GM12878 (cell line): ENCODE data around the gene MYPN. TPM values are rescaled to one million over a fixed set of nuclear protein-coding genes. Genes with fewer than 3 reads are reported as not detected.

Source experiments
- ATAC-seq: fragments of 200-7000 bp; cut with Tn5 transposase; 3 replicates; pipeline ENCODE4 v1.9.1; 2020; ENCODE audit warnings: mild to moderate bottlenecking, moderate library complexity
- BruUV-seq: library from RNA; stranded (reverse); fragments of 400-500 nt; replicated peaks from 2 replicates; lab custom pipeline; 2021; lab: Mats Ljungman, UMichigan
- CTCF ChIA-PET: fragments of 300-600 bp; sonication (Branson Sonifier 250); formaldehyde crosslinking; extraction: SDS; loops from one replicate; lab custom pipeline; 2021; ENCODE audit warnings: inconsistent platforms; lab: Yijun Ruan, JAX
- POLR2A ChIA-PET: fragments of 350-600 bp; formaldehyde crosslinking; extraction: SDS; loops from one replicate; lab custom pipeline; 2021; ENCODE audit warnings: inconsistent platforms; lab: Charles Lee
- RAD21 ChIA-PET: fragments of 300-600 bp; sonication (Branson Sonifier 250); formaldehyde crosslinking; loops from one replicate; lab custom pipeline; 2023; ENCODE audit warnings: antibody characterized with exemption; ENCODE audit not compliant: unreplicated experiment; lab: Charles Lee
- SMC1A ChIA-PET: fragments of 300-600 bp; sonication (Branson Sonifier 250); formaldehyde crosslinking; loops from one replicate; lab custom pipeline; 2023; ENCODE audit not compliant: unreplicated experiment, uncharacterized antibody; lab: Charles Lee
- DNase-seq: peaks from one replicate; pipeline ENCODE4 v3.0.0-alpha.2; 2011; ENCODE audit warnings: low read depth, low spot score
- FAIRE-seq: peaks from 3 replicates; lab custom pipeline; 2011; peaks lifted over from hg19 to GRCh38; lab: Jason Lieb, UNC
- H2AFZ ChIP-seq: 2 replicates; pipeline ENCODE4 v1.6.0; 2011; ENCODE audit warnings: low read depth, low read length, control low read depth; ENCODE audit not compliant: control insufficient read depth
- H3K27ac ChIP-seq: 2 replicates; pipeline ENCODE4 v1.5.1; 2011; ENCODE audit warnings: control low read depth; ENCODE audit not compliant: control insufficient read depth, insufficient read depth
- H3K27me3 ChIP-seq, 2 experiments: replicated peaks in 1 of 2; 2 replicates each; pipeline versions ENCODE4 v1.6.0 to v1.6.1; 2011; ENCODE audit warnings: low read length in 1 of 2; ENCODE audit not compliant: control insufficient read depth in 2 of 2, insufficient read depth in 2 of 2
- H3K36me3 ChIP-seq, 2 experiments: 2 replicates each; pipeline ENCODE4 v1.5.1; 2011; ENCODE audit warnings: low read length in 1 of 2; ENCODE audit not compliant: control insufficient read depth in 2 of 2, insufficient read depth in 2 of 2
- H3K4me1 ChIP-seq: 2 replicates; pipeline ENCODE4 v1.6.1; 2011; ENCODE audit warnings: mild to moderate bottlenecking, low read length, moderate library complexity, mixed read lengths; ENCODE audit not compliant: control insufficient read depth, insufficient read depth
- H3K4me2 ChIP-seq: 2 replicates; pipeline ENCODE4 v1.6.0; 2011; ENCODE audit warnings: control low read depth; ENCODE audit not compliant: control insufficient read depth, insufficient read depth
- H3K4me3 ChIP-seq: fragments of 200-600 bp; sonication (generic); 2 replicates; pipeline ENCODE4 v1.5.1; 2016
- H3K79me2 ChIP-seq: 2 replicates; pipeline ENCODE4 v1.6.0; 2011; ENCODE audit warnings: low read length; ENCODE audit not compliant: control insufficient read depth, insufficient read depth
- H3K9ac ChIP-seq: 2 replicates; pipeline ENCODE4 v1.8.0; 2011; ENCODE audit warnings: low read length, control low read depth, mixed read lengths; ENCODE audit not compliant: control insufficient read depth, insufficient read depth
- H3K9me3 ChIP-seq: replicated peaks from 3 replicates; pipeline ENCODE4 v1.5.1; 2011; ENCODE audit warnings: mild to moderate bottlenecking, low read length; ENCODE audit not compliant: control insufficient read depth, insufficient read depth
- H4K20me1 ChIP-seq: 2 replicates; pipeline ENCODE4 v1.6.0; 2011; ENCODE audit not compliant: control insufficient read depth, insufficient read depth
- ASH2L ChIP-seq: fragments of 300-600, 200-600 bp; sonication (generic); IDR thresholded peaks from 2 replicates; pipeline ENCODE4 v1.6.1; 2017; ENCODE audit warnings: low read depth, mild to moderate bottlenecking, borderline replicate concordance
- ATF7 ChIP-seq: fragments of 450-650 bp; IDR thresholded peaks from 2 replicates; pipeline ENCODE4 v1.6.1; 2016; ENCODE audit warnings: low read depth, mild to moderate bottlenecking
- BCL11A ChIP-seq: IDR thresholded peaks from 2 replicates; pipeline ENCODE4 v1.6.1; 2011; ENCODE audit warnings: low read depth, low read length
- EGR1 ChIP-seq, 2 experiments: IDR thresholded peaks; 1 replicate in 1 of 2; 2 replicates in 1 of 2; pipeline ENCODE4 v1.6.1; 2011 to 2012; ENCODE audit warnings: low read depth in 2 of 2, low read length in 2 of 2, borderline replicate concordance in 1 of 2, mild to moderate bottlenecking in 1 of 2, moderate library complexity in 1 of 2
- FOS ChIP-seq: IDR thresholded peaks from 3 replicates; pipeline ENCODE4 v1.6.1; 2011; ENCODE audit warnings: borderline replicate concordance; ENCODE audit not compliant: insufficient read length; ENCODE audit errors: extremely low read depth
- FOXM1 ChIP-seq: IDR thresholded peaks from 2 replicates; pipeline ENCODE4 v1.6.1; 2012; ENCODE audit warnings: low read depth, mild to moderate bottlenecking, inconsistent platforms, low read length, moderate library complexity
- MEF2B ChIP-seq: fragments of 450-650 bp; IDR thresholded peaks from 2 replicates; pipeline ENCODE4 v1.6.1; 2018; ENCODE audit warnings: mild to moderate bottlenecking, moderate library complexity; ENCODE audit not compliant: partially characterized antibody, poor library complexity, severe bottlenecking
- MYB ChIP-seq: fragments of 150-350 bp; IDR thresholded peaks from 2 replicates; pipeline ENCODE4 v1.6.1; 2014; ENCODE audit warnings: mild to moderate bottlenecking, low read depth, low read length, borderline replicate concordance
- NRF1 ChIP-seq: conservative IDR thresholded peaks from 2 replicates; pipeline ENCODE4 v1.6.1; 2011; ENCODE audit warnings: mild to moderate bottlenecking, low read depth, low read length, improper control_type of control experiment
- POLR2AphosphoS2 ChIP-seq: IDR thresholded peaks from 2 replicates; pipeline ENCODE4 v1.6.1; 2011; ENCODE audit warnings: low read depth, mild to moderate bottlenecking, low read length, improper control_type of control experiment, moderate library complexity
- RELB ChIP-seq: fragments of 450-650 bp; IDR thresholded peaks from 2 replicates; pipeline ENCODE4 v1.6.1; 2017; ENCODE audit warnings: low read depth, mild to moderate bottlenecking, moderate library complexity
- SKIL ChIP-seq: fragments of 450-650 bp; IDR thresholded peaks from 2 replicates; pipeline ENCODE4 v1.6.1; 2017; ENCODE audit warnings: mild to moderate bottlenecking, low read depth, inconsistent platforms; ENCODE audit not compliant: poor library complexity, severe bottlenecking
- SMAD5 ChIP-seq: IDR thresholded peaks from 2 replicates; pipeline ENCODE4 v1.6.1; 2016; ENCODE audit warnings: antibody characterized with exemption, low read depth
- SPI1 ChIP-seq: IDR thresholded peaks from 2 replicates; pipeline ENCODE4 v1.6.1; 2011; ENCODE audit warnings: low read depth, mild to moderate bottlenecking, low read length, moderate library complexity, borderline replicate concordance; ENCODE audit not compliant: insufficient read depth
- SREBF2 ChIP-seq: IDR thresholded peaks from 2 replicates; pipeline ENCODE4 v1.6.1; 2012; ENCODE audit warnings: mild to moderate bottlenecking, low read length
- ZBED1 ChIP-seq: IDR thresholded peaks from 2 replicates; pipeline ENCODE4 v1.6.1; 2016; ENCODE audit warnings: borderline replicate concordance
- ZNF274 ChIP-seq: IDR thresholded peaks from one replicate; pipeline ENCODE4 v1.8.0; 2011; ENCODE audit not compliant: insufficient read length, insufficient read depth
- WGBS: methylation state at CpG from one replicate; pipeline ENCODE4 v1.1.6; 2016; ENCODE audit warnings: low lambda C conversion rate; ENCODE audit not compliant: insufficient replicate concordance, insufficient coverage; ENCODE audit errors: missing lambda C conversion rate; 5-methylcytosine and 5-hydroxymethylcytosine counted together
- in situ Hi-C: fragments of 300-500 bp; cut with MboI; formaldehyde crosslinking; loops from 9 replicates; pipeline ENCODE4 v1.14.3; 2018; ENCODE audit warnings: mixed read lengths
- intact Hi-C: fragments of 100-400 bp; cut with micrococcal nuclease; formaldehyde crosslinking; loops from one replicate; pipeline ENCODE4 v1.14.2; 2022; ENCODE audit not compliant: unreplicated experiment
- polyA plus RNA-seq, 11 experiments: library from polyadenylated mRNA; depleted of rRNA in 4 of 11; unstranded in 6 of 11; stranded (reverse) in 5 of 11; fragments of >200 nt; fragmentation: Nextera tagmentation in 4 of 11; fragmentation: Illumina TruSeq in 1 of 11; extraction: Ambion mirVana in 4 of 11; extraction: Trizol in 1 of 11; gene quantifications; 1 replicate in 1 of 11; 2 replicates in 10 of 11; pipeline versions ENCODE4 v1.2.1 to v1.2.3, GENCODE V29; 2011 to 2016; ENCODE audit warnings: inconsistent platforms in 2 of 11, missing spikeins in 2 of 11, low read depth in 1 of 11
- total RNA-seq, 4 experiments: library from RNA; depleted of rRNA in 3 of 4; stranded (reverse); fragments of >200 nt in 3 of 4; fragmentation: Illumina TruSeq in 1 of 4; extraction: Trizol in 1 of 4; gene quantifications; 2 replicates each; pipeline versions ENCODE4 v1.2.1 to v1.2.3, GENCODE V29; 2013 to 2021
- TF ChIP-seq, protein P1 (sequence below): fragments of 450-650 bp; formaldehyde crosslinking; IDR thresholded peaks from 2 replicates; pipeline ENCODE4 v1.5.0; 2022; ENCODE audit warnings: mild to moderate bottlenecking, missing genetic modification characterization

The MYPN gene
- total and polyA plus RNA-seq, 10 of the 15 experiments (the other 5 are each of a cell fraction or from before 2014, with no cell fraction given), result 0.01 to 0.02 TPM; not detected in 8

DNA sequence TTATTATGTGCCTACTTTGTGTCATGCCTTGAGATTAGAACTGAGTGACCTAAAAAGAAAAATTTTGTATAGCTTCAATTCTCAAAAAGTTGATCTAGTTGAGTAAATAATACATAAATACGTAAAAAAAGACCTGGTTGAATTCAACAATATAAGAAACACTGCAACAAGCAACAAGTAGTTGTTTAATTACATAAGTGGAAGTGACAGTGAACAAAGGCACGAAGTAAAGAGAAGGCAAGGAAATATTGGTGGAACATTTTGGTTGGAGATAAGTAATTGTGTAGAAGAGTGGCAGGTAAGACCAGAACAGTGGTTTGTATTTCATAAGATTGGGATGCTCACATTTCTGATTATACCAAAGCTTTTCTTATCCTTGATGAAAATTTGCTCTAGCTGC is 8.2 kb upstream of the MYPN start:
- ChIA-PET CTCF (interaction anchor here (0.9 to 3.5 kb wide), 3 partner anchors 9 to 112 kb away, joined by 3 to 18 read pairs (median 8); no protein-coding TSS in a partner anchor), SMC1A (interaction anchor here (1.0 to 2.1 kb wide), 6 partner anchors 9 to 199 kb away, joined by 3 to 6 read pairs (median 4); partner anchors contain the start of gene MYPN)
- no peaks in the 10 kb centered on the region for H3K36me3 ChIP-seq
- no peak overlapping the region for H2AFZ ChIP-seq
- BruUV-seq, result no TSS peak
- H4K20me1 ChIP-seq, result no peaks in the 10 kb centered on the region
- H3K4me3 ChIP-seq, result no peak overlapping the region
- no peak overlapping the region for H3K4me2 ChIP-seq
- ATAC-seq (no peak), FAIRE-seq (no peak)
- no peaks in the 10 kb centered on the region for H3K9me3 ChIP-seq
- H3K79me2 ChIP-seq, result no peaks in the 10 kb centered on the region
- no peak overlapping the region for H3K27ac ChIP-seq
- TF ChIP-seq RELB, result no peak
- no peak for TF ChIP-seq BCL11A
- TF ChIP-seq POLR2AphosphoS2, result no peak
- TF ChIP-seq SKIL, result no peak
- no peak for TF ChIP-seq ZNF274
- TF ChIP-seq MEF2B, result no peak
- TF ChIP-seq SPI1, result no peak
- TF ChIP-seq, protein P1, sequence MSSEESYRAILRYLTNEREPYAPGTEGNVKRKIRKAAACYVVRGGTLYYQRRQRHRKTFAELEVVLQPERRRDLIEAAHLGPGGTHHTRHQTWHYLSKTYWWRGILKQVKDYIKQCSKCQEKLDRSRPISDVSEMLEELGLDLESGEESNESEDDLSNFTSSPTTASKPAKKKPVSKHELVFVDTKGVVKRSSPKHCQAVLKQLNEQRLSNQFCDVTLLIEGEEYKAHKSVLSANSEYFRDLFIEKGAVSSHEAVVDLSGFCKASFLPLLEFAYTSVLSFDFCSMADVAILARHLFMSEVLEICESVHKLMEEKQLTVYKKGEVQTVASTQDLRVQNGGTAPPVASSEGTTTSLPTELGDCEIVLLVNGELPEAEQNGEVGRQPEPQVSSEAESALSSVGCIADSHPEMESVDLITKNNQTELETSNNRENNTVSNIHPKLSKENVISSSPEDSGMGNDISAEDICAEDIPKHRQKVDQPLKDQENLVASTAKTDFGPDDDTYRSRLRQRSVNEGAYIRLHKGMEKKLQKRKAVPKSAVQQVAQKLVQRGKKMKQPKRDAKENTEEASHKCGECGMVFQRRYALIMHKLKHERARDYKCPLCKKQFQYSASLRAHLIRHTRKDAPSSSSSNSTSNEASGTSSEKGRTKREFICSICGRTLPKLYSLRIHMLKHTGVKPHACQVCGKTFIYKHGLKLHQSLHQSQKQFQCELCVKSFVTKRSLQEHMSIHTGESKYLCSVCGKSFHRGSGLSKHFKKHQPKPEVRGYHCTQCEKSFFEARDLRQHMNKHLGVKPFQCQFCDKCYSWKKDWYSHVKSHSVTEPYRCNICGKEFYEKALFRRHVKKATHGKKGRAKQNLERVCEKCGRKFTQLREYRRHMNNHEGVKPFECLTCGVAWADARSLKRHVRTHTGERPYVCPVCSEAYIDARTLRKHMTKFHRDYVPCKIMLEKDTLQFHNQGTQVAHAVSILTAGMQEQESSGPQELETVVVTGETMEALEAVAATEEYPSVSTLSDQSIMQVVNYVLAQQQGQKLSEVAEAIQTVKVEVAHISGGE (CRISPR knock-in tag), result no peak
- no peak for TF ChIP-seq SREBF2
- TF ChIP-seq ATF7, result no peak
- TF ChIP-seq MYB, result no peak
- TF ChIP-seq FOXM1, result no peak
- no peak for TF ChIP-seq SMAD5
- TF ChIP-seq ZBED1, result no peak
- no peak for TF ChIP-seq NRF1
- no peak for TF ChIP-seq EGR1 (IDR thresholded peaks at IDR 0.05; ENCODE audit: borderline replicate concordance in 1 of 2, low read depth in 2 of 2, low read length in 2 of 2)
- no peak for TF ChIP-seq ASH2L
- no peak for TF ChIP-seq FOS
- TF ChIP-seq, all 136 proteins: peak for 0
- DNase-seq, result no peak
- intact Hi-C loops (no loop called here), in situ Hi-C loops (no loop called here)
- no peaks in the 10 kb centered on the region for H3K4me1 ChIP-seq
- no peak overlapping the region for H3K9ac ChIP-seq
- ChIA-PET RAD21 (no interaction called here), POLR2A (no interaction called here)
- WGBS, result 63% methylated on average over 2 of the region's 2 CpGs
- no peaks in the 10 kb centered on the region for H3K27me3 ChIP-seq
